ENCODE results near the gene CFAP73. TPM values are rescaled to one million over a fixed set of nuclear protein-coding genes. Genes with fewer than 3 reads are reported as not detected.

The CFAP73 gene
- total RNA-seq, 1 experiment from 2014 or later: 0.94 TPM

GRCh38 chr12:113108308-113108707 is 41.2 kb upstream of the CFAP73 start:
- 0 out of 2 replicates have a peak, but pooled peaks have one; percentile 54 for TF ChIP-seq GTF2I (CRISPR knock-in tag; conservative IDR thresholded peaks at IDR 0.05)
- no peak for TF ChIP-seq FOXP4 (CRISPR knock-in tag; IDR thresholded peaks at IDR 0.05)
- no peak for TF ChIP-seq MYBL2 (CRISPR knock-in tag; IDR thresholded peaks at IDR 0.05)
- no peak for TF ChIP-seq NFE2L1 (CRISPR knock-in tag; IDR thresholded peaks at IDR 0.05)
- no peak for TF ChIP-seq ZNF512 (CRISPR knock-in tag; IDR thresholded peaks at IDR 0.05; ENCODE audit: borderline replicate concordance)
- DNase-seq (ENCODE audit: low spot score): no peak
- ChIA-PET CTCF (interaction anchor here (0.5 kb wide), 2 partner anchors 53 to 116 kb away, joined by 4 read pairs; no protein-coding TSS in a partner anchor), POLR2A (no interaction called here)
- Mint-ChIP-seq H3K27me3 (ENCODE audit: low read depth) (no peaks in the 10 kb centered on the region; the same call in 1 of the 2 replicates), H3K4me1 (peaks cover 2% of the 10 kb centered on the region), H3K4me3 (no peak overlapping the region), H3K36me3 (no peaks in the 10 kb centered on the region), H3K27ac (no peak overlapping the region), H3K9me3 (no peaks in the 10 kb centered on the region)
- ATAC-seq: no peak

GRCh38 chr12:113109360-113109759 is 40.2 kb upstream of the CFAP73 start:
- Mint-ChIP-seq H3K27me3 (ENCODE audit: low read depth) (no peaks in the 10 kb centered on the region; the same call in 1 of the 2 replicates), H3K9me3 (no peaks in the 10 kb centered on the region), H3K36me3 (no peaks in the 10 kb centered on the region), H3K4me3 (no peak overlapping the region), H3K4me1 (peaks cover 2% of the 10 kb centered on the region), H3K27ac (no peak overlapping the region)
- POLR2A ChIA-PET: no interaction called here
- CTCF ChIA-PET: interaction anchor here (1.5 to 2.1 kb wide), 3 partner anchors 17 to 44 kb away, joined by 5 to 7 read pairs (median 7); partner anchors contain the start of gene RASAL1
- DNase-seq (ENCODE audit: low spot score) (no peak), ATAC-seq (no peak)
- TF ChIP-seq NFE2L1 (CRISPR knock-in tag; IDR thresholded peaks at IDR 0.05): no peak
- TF ChIP-seq, protein P1, sequence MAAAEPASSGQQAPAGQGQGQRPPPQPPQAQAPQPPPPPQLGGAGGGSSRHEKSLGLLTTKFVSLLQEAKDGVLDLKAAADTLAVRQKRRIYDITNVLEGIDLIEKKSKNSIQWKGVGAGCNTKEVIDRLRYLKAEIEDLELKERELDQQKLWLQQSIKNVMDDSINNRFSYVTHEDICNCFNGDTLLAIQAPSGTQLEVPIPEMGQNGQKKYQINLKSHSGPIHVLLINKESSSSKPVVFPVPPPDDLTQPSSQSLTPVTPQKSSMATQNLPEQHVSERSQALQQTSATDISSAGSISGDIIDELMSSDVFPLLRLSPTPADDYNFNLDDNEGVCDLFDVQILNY (CRISPR knock-in tag; IDR thresholded peaks at IDR 0.05): no peak
- TF ChIP-seq, protein P2, sequence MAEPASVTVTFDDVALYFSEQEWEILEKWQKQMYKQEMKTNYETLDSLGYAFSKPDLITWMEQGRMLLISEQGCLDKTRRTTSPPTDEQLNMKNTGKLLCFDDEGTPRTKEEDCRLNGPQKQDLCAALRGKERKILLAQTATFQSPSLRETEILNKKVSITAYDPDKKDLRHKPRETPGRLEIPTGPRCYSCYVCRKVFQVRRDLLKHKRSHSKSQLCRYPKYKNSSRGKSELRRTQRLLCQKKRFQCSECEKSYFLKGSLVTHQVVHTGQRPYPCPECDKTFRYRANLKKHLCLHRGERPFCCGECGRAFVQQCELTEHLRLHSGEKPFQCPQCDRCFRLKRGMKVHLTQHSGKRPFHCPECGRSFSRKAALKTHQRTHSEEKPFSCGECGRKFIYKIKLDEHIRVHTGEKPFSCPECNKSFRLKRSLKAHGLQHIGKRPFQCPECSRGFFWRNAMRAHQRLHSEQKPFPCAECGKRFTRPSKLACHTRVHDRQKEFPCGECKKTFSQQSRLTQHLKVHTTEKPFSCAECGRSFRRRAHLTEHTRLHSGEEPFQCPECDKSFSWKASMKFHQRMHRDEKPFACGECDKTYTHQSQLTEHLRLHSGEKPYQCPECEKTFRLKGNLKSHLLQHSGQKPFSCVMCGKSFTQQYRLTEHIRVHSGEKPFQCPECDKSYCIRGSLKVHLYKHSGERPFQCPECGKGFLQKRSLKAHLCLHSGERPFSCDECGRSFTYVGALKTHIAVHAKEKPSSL (CRISPR knock-in tag; conservative IDR thresholded peaks at IDR 0.05): no peak
- TF ChIP-seq OVOL2 (CRISPR knock-in tag; IDR thresholded peaks at IDR 0.05; ENCODE audit: borderline replicate concordance): no peak
- no peak for TF ChIP-seq TEAD1 (CRISPR knock-in tag; IDR thresholded peaks at IDR 0.05)
- no peak for TF ChIP-seq IRF1 (CRISPR knock-in tag; IDR thresholded peaks at IDR 0.05)
- no peak for TF ChIP-seq JUN (CRISPR knock-in tag; IDR thresholded peaks at IDR 0.05)
- TF ChIP-seq, protein P3, sequence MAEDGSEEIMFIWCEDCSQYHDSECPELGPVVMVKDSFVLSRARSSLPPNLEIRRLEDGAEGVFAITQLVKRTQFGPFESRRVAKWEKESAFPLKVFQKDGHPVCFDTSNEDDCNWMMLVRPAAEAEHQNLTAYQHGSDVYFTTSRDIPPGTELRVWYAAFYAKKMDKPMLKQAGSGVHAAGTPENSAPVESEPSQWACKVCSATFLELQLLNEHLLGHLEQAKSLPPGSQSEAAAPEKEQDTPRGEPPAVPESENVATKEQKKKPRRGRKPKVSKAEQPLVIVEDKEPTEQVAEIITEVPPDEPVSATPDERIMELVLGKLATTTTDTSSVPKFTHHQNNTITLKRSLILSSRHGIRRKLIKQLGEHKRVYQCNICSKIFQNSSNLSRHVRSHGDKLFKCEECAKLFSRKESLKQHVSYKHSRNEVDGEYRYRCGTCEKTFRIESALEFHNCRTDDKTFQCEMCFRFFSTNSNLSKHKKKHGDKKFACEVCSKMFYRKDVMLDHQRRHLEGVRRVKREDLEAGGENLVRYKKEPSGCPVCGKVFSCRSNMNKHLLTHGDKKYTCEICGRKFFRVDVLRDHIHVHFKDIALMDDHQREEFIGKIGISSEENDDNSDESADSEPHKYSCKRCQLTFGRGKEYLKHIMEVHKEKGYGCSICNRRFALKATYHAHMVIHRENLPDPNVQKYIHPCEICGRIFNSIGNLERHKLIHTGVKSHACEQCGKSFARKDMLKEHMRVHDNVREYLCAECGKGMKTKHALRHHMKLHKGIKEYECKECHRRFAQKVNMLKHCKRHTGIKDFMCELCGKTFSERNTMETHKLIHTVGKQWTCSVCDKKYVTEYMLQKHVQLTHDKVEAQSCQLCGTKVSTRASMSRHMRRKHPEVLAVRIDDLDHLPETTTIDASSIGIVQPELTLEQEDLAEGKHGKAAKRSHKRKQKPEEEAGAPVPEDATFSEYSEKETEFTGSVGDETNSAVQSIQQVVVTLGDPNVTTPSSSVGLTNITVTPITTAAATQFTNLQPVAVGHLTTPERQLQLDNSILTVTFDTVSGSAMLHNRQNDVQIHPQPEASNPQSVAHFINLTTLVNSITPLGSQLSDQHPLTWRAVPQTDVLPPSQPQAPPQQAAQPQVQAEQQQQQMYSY (CRISPR knock-in tag; IDR thresholded peaks at IDR 0.05): no peak
- TF ChIP-seq GABPB1 (CRISPR knock-in tag; IDR thresholded peaks at IDR 0.05): no peak
- no peak for TF ChIP-seq NR1H2 (CRISPR knock-in tag; IDR thresholded peaks at IDR 0.05)
- no peak for TF ChIP-seq ZNF671 (CRISPR knock-in tag; IDR thresholded peaks at IDR 0.05)
- TF ChIP-seq JAZF1 (CRISPR knock-in tag; IDR thresholded peaks at IDR 0.05): no peak
- TF ChIP-seq ZNF232 (CRISPR knock-in tag; IDR thresholded peaks at IDR 0.05): no peak
- TF ChIP-seq PRRX2 (CRISPR knock-in tag; IDR thresholded peaks at IDR 0.05): no peak
- TF ChIP-seq GTF2I (CRISPR knock-in tag; conservative IDR thresholded peaks at IDR 0.05): no peak
